ENCODE results near the gene LSM14A.

GRCh38 chr19:34235425-34235940 is 63.2 kb downstream of the LSM14A start:
- TF ChIP-seq CTCF (conservative IDR thresholded peaks at IDR 0.05; ENCODE audit: low read length) (no peak), EZH2phosphoT487 (IDR thresholded peaks at IDR 0.05; ENCODE audit: borderline replicate concordance, low read depth, low read length) (no peak)

All from OCI-LY7 (cell line).